Upper lobe of left lung (tissue), 4 donors: ENCODE data around the gene IL23R.
"Not testable (repeated sequence)": the region's sequence is repeated elsewhere in the genome, so short reads cannot be mapped to it uniquely, and the experiment has no call there.

Source experiments
- CTCF ChIP-seq, 6 experiments: fragments of 450-650 bp in 4 of 6; fragments of 200-600 bp in 2 of 6; sonication (generic) in 2 of 6; IDR thresholded peaks; one replicate each; pipeline ENCODE4 v1.5.1; 2016 to 2019; ENCODE audit warnings: antibody characterized with exemption in 6 of 6
- EP300 ChIP-seq, 4 donors: sonication (generic); formaldehyde crosslinking; IDR thresholded peaks; one replicate each; pipeline ENCODE4 v1.5.1; 2017; ENCODE audit warnings: antibody characterized with exemption in 4 of 4, control low read depth in 2 of 4
- POLR2A ChIP-seq, 4 donors: fragments of 450-650 bp; IDR thresholded peaks; one replicate each; pipeline ENCODE4 v1.5.1; 2016 to 2017; ENCODE audit warnings: antibody characterized with exemption in 4 of 4, mild to moderate bottlenecking in 2 of 4
- POLR2AphosphoS5 ChIP-seq, 2 donors: sonication (generic); formaldehyde crosslinking; IDR thresholded peaks; one replicate each; pipeline ENCODE4 v1.5.1; 2017; ENCODE audit warnings: antibody characterized with exemption in 2 of 2

GRCh38 chr1:67147973-67148372 lies 18.3 kb upstream of the IL23R start:
- not testable (repeated sequence) for TF ChIP-seq CTCF, POLR2AphosphoS5, POLR2A, EP300 (IDR thresholded peaks at IDR 0.05)
